Measurements from ENCODE around the gene MON1B.
A peak's percentile ranks its signal among the peaks of the same experiment; 100 is the strongest.
"Not testable (repeated sequence)": the region's sequence is repeated elsewhere in the genome, so short reads cannot be mapped to it uniquely, and the experiment has no call there.

MON1B gene

GRCh38 chr16:77169650-77170236 is 21.2 kb upstream of the MON1B start:
- Histone ChIP-seq H3K4me3 (ENCODE audit: insufficient read depth, low read depth, low read length) (no peak overlapping the region), H3K27me3 (ENCODE audit: control insufficient read depth, insufficient read depth, low read length, poor library complexity, severe bottlenecking) (no peaks in the 10 kb centered on the region), H3K27ac (ENCODE audit: insufficient read depth, low read depth, low read length, poor library complexity, severe bottlenecking) (no peak overlapping the region), H3K4me1 (ENCODE audit: control insufficient read depth, insufficient read depth, low read length) (no peaks in the 10 kb centered on the region), H3K36me3 (ENCODE audit: control insufficient read depth, insufficient read depth, low read length) (no peaks in the 10 kb centered on the region), H3K9me3 (ENCODE audit: control insufficient read depth, low read length) (no peaks in the 10 kb centered on the region)
- 25 to 26% methylated on average over 6 of the region's 6 CpGs for WGBS, 2 experiments

DNA sequence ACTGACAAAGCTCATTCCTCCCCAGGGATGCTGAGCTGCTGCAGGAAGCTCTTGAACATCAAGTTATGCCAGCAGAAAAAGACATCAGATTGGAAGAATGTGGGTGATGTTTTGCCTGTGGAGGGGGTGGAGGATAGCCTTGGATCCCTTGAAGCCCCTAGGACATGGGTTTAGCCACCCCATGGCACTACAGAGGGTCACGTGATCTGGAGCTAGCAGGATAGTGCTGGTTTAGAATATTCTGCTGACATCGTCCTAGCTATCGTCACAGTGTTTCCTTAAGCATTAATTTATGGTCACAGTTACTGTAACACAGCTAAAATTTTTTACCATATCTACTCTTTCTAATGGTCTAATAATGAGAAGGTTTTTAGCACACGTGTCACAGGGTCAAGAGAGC is 20.2 kb upstream of the MON1B start:
- no peak overlapping the region for H3K27ac ChIP-seq (ENCODE audit: insufficient read depth, low read depth, low read length, poor library complexity, severe bottlenecking)
- no peaks in the 10 kb centered on the region for H3K27me3 ChIP-seq (ENCODE audit: control insufficient read depth, insufficient read depth, low read length, poor library complexity, severe bottlenecking)
- no peaks in the 10 kb centered on the region for H3K36me3 ChIP-seq (ENCODE audit: control insufficient read depth, insufficient read depth, low read length)
- H3K9me3 ChIP-seq (ENCODE audit: control insufficient read depth, low read length), result no peaks in the 10 kb centered on the region
- H3K4me1 ChIP-seq (ENCODE audit: control insufficient read depth, insufficient read depth, low read length), result no peaks in the 10 kb centered on the region
- no peak overlapping the region for H3K4me3 ChIP-seq (ENCODE audit: insufficient read depth, low read depth, low read length)
- WGBS, 2 experiments, result 88% methylated on average over 3 to 4 of the region's 4 CpGs

DNA sequence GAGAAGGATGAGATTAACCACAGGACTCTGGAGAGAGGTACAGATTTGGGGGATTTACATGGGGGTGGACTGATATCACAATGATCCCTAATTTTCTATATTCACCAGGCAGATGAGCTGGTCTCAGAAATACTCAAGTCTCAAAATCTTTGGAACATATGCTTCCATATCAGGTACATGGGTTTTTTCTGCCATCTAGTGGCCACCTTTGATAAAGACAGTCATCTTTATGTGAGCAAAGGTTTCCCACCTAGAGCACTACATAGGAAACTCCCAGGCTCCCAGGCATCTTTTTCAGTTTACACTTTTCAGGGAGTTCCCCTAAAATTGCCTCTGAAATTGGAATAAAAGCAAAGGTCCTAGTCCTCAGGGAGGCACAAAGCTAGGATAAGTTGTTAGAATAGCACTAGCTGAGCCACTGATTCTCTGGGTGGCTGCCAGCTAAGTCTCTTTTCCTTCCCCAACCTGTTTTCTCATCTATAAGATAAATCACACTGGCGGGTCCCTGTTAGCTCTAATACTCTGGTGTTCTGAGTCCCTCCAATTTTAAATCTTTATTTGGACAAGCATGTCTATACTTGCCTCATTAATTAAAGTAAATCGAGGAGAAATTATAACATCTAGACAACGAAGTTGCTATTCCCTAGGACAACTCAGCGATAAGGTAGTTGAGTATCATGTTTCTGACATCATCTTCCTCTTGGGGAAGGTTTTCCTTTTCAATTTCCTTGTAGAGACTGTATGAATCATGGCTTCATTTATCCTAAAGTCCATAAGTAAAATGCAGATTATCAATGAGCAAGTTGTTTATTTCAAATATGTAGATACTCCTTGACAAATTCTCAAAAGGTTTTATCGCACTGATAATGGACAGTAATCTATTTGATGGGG is 19.0 kb upstream of the MON1B start:
- 89 to 96% methylated on average over 4 to 5 of the region's 5 CpGs for WGBS, 2 experiments
- Histone ChIP-seq H3K27ac (ENCODE audit: insufficient read depth, low read depth, low read length, poor library complexity, severe bottlenecking) (no peak overlapping the region), H3K4me3 (ENCODE audit: insufficient read depth, low read depth, low read length) (no peak overlapping the region), H3K9me3 (ENCODE audit: control insufficient read depth, low read length) (no peaks in the 10 kb centered on the region), H3K36me3 (ENCODE audit: control insufficient read depth, insufficient read depth, low read length) (no peaks in the 10 kb centered on the region), H3K27me3 (ENCODE audit: control insufficient read depth, insufficient read depth, low read length, poor library complexity, severe bottlenecking) (no peaks in the 10 kb centered on the region), H3K4me1 (ENCODE audit: control insufficient read depth, insufficient read depth, low read length) (no peaks in the 10 kb centered on the region)

GRCh38 chr16:77172951-77173350 is 18.0 kb upstream of the MON1B start:
- Histone ChIP-seq H3K9me3 (ENCODE audit: control insufficient read depth, low read length) (no peaks in the 10 kb centered on the region), H3K4me3 (ENCODE audit: insufficient read depth, low read depth, low read length) (no peak overlapping the region), H3K27me3 (ENCODE audit: control insufficient read depth, insufficient read depth, low read length, poor library complexity, severe bottlenecking) (no peaks in the 10 kb centered on the region), H3K4me1 (ENCODE audit: control insufficient read depth, insufficient read depth, low read length) (no peaks in the 10 kb centered on the region), H3K36me3 (ENCODE audit: control insufficient read depth, insufficient read depth, low read length) (no peaks in the 10 kb centered on the region), H3K27ac (ENCODE audit: insufficient read depth, low read depth, low read length, poor library complexity, severe bottlenecking) (no peak overlapping the region)

DNA sequence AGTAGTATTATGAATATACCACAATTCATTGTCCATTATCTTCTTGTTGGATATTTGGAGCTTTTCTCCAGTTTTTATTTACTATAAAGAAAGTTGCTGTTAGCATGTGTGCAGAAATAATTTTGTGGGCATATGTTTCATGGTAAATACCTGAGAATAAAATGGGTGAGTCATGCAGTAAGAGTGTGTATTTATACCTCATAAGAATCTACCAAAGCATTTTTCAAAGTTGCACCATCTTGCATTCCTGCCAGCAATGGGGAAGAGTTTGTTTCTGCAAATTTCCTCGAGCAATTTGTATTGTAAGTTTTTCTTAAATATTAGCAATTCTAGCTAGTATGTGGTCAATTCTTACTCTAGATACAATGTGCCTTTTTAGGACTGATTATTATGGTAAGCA is 7.9 kb upstream of the MON1B start:
- H3K4me1 ChIP-seq (ENCODE audit: control insufficient read depth, insufficient read depth, low read length), result no peaks in the 10 kb centered on the region
- H3K9me3 ChIP-seq (ENCODE audit: control insufficient read depth, low read length), result no peaks in the 10 kb centered on the region
- WGBS, 2 experiments, result 86 to 100% methylated on average over 1 of the region's 1 CpG
- H3K36me3 ChIP-seq (ENCODE audit: control insufficient read depth, insufficient read depth, low read length), result no peaks in the 10 kb centered on the region
- no peak overlapping the region for H3K27ac ChIP-seq (ENCODE audit: insufficient read depth, low read depth, low read length, poor library complexity, severe bottlenecking)
- H3K27me3 ChIP-seq (ENCODE audit: control insufficient read depth, insufficient read depth, low read length, poor library complexity, severe bottlenecking), result no peaks in the 10 kb centered on the region
- H3K4me3 ChIP-seq (ENCODE audit: insufficient read depth, low read depth, low read length), result no peak overlapping the region

- not testable (repeated sequence) for H3K9me3 ChIP-seq (ENCODE audit: control insufficient read depth, low read length); H3K4me3 ChIP-seq (ENCODE audit: insufficient read depth, low read depth, low read length); H3K4me1 ChIP-seq (ENCODE audit: control insufficient read depth, insufficient read depth, low read length); H3K36me3 ChIP-seq (ENCODE audit: control insufficient read depth, insufficient read depth, low read length); H3K27ac ChIP-seq (ENCODE audit: insufficient read depth, low read depth, low read length, poor library complexity, severe bottlenecking); H3K27me3 ChIP-seq (ENCODE audit: control insufficient read depth, insufficient read depth, low read length, poor library complexity, severe bottlenecking)
- WGBS, 2 experiments, result 71 to 86% methylated on average over 1 of the region's 1 CpG
These were observed 4.7 kb upstream of the MON1B start for GRCh38 chr16:77186298-77186697.

DNA sequence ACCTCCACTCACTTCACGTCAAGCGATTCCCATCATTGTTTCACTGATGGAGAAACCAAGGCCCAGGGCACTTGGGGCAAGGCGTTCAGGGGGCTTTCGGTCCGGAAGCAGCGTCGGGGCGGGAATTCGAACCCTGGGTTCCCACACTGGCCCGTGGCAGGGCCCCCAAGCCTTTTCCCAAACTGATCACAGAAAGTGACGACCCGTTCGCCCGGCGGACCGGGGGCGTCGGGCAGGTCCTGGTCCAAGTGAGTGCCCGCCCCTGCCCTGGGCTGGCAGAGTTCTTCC is 856 bp upstream of the MON1B start:
- Histone ChIP-seq H3K4me3 (ENCODE audit: insufficient read depth, low read depth, low read length) (peak overlapping the region; percentile 96), H3K4me1 (ENCODE audit: control insufficient read depth, insufficient read depth, low read length) (no peaks in the 10 kb centered on the region), H3K27me3 (ENCODE audit: control insufficient read depth, insufficient read depth, low read length, poor library complexity, severe bottlenecking) (no peaks in the 10 kb centered on the region), H3K9me3 (ENCODE audit: control insufficient read depth, low read length) (no peaks in the 10 kb centered on the region), H3K27ac (ENCODE audit: insufficient read depth, low read depth, low read length, poor library complexity, severe bottlenecking) (peak overlapping the region; percentile 74), H3K36me3 (ENCODE audit: control insufficient read depth, insufficient read depth, low read length) (peaks cover 6% of the 10 kb centered on the region)
- WGBS, 2 experiments, result 0 to 1% methylated on average over 19 of the region's 19 CpGs

DNA sequence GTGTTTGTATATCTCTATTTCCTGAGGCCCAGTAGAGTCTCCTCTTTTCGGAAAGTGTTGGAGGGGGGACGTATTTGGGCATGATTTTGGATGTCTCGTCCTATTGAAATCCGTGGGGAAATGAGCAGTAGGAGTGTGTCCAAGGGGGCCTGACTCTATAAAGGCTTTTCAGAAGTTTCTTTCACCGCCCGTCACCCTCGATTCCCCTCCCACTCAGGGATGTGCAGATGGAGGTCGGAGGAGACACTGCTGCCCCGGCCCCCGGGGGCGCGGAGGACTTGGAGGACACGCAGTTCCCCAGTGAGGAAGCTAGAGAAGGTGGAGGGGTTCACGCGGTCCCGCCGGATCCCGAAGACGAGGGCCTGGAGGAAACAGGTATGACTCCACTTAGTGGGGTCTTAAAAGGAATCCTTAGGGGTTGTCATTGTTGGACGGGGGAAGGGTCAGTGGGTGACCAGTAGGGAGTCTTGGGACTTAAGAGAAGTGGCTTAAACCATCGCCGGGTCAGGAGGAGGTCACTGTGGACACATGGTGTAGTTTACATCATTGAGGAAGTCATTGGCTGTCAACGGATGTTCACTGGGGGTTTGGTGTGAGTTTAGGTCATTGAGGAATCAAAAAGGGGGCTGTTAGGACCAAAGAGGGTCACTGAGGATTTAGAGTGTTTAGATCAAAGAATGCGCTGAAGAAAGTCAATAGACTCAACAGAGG is 424 bp downstream of the MON1B start:
- 6% methylated on average over 24 of the region's 24 CpGs for WGBS, 2 experiments
- no peaks in the 10 kb centered on the region for H3K27me3 ChIP-seq (ENCODE audit: control insufficient read depth, insufficient read depth, low read length, poor library complexity, severe bottlenecking)
- peak overlapping the region; percentile 77 for H3K27ac ChIP-seq (ENCODE audit: insufficient read depth, low read depth, low read length, poor library complexity, severe bottlenecking)
- peaks cover 10% of the 10 kb centered on the region for H3K36me3 ChIP-seq (ENCODE audit: control insufficient read depth, insufficient read depth, low read length)
- H3K4me1 ChIP-seq (ENCODE audit: control insufficient read depth, insufficient read depth, low read length), result no peaks in the 10 kb centered on the region
- peak overlapping the region; percentile 96 for H3K4me3 ChIP-seq (ENCODE audit: insufficient read depth, low read depth, low read length)
- no peaks in the 10 kb centered on the region for H3K9me3 ChIP-seq (ENCODE audit: control insufficient read depth, low read length)

- H3K36me3 ChIP-seq (ENCODE audit: control insufficient read depth, insufficient read depth, low read length), result peaks cover 16% of the 10 kb centered on the region
- 94 to 96% methylated on average over 13 of the region's 13 CpGs for WGBS, 2 experiments
- H3K9me3 ChIP-seq (ENCODE audit: control insufficient read depth, low read length), result no peaks in the 10 kb centered on the region
- no peaks in the 10 kb centered on the region for H3K27me3 ChIP-seq (ENCODE audit: control insufficient read depth, insufficient read depth, low read length, poor library complexity, severe bottlenecking)
- no peak overlapping the region for H3K27ac ChIP-seq (ENCODE audit: insufficient read depth, low read depth, low read length, poor library complexity, severe bottlenecking)
- H3K4me3 ChIP-seq (ENCODE audit: insufficient read depth, low read depth, low read length), result no peak overlapping the region
- no peaks in the 10 kb centered on the region for H3K4me1 ChIP-seq (ENCODE audit: control insufficient read depth, insufficient read depth, low read length)
These were observed 2.4 kb downstream of the MON1B start for GRCh38 chr16:77193377-77193776.
